Sigmoid colon (tissue), 7 donors: ENCODE data around the gene SNX11. TPM values are rescaled to one million over a fixed set of nuclear protein-coding genes. Genes with fewer than 3 reads are reported as not detected.
A peak's percentile ranks its signal among the peaks of the same experiment; 100 is the strongest.

Experiments
- DNase-seq: peaks from one replicate; pipeline ENCODE4 v3.0.0-alpha.2; 2019
- H3K27ac ChIP-seq, 4 donors: fragments of 200-600 bp; sonication (generic); one replicate each; pipeline ENCODE4 v1.5.1; 2016 to 2019; ENCODE audit warnings: mild to moderate bottlenecking in 1 of 4
- H3K27me3 ChIP-seq, 3 donors: fragments of 200-600 bp; sonication (generic); one replicate each; pipeline ENCODE4 v1.5.1; 2019; ENCODE audit warnings: mild to moderate bottlenecking in 1 of 3
- H3K36me3 ChIP-seq, 4 donors: fragments of 200-600 bp; sonication (generic); one replicate each; pipeline ENCODE4 v1.5.1; 2016 to 2019
- H3K4me1 ChIP-seq, 4 donors: fragments of 200-600 bp; sonication (generic); one replicate each; pipeline ENCODE4 v1.5.1; 2017 to 2019
- H3K4me3 ChIP-seq, 4 donors: fragments of 200-600 bp; sonication (generic); one replicate each; pipeline ENCODE4 v1.5.1; 2017 to 2019; ENCODE audit warnings: mild to moderate bottlenecking in 2 of 4, moderate library complexity in 1 of 4
- H3K9me3 ChIP-seq, 4 donors: fragments of 200-600 bp in 3 of 4; sonication (generic) in 3 of 4; one replicate each; pipeline versions ENCODE4 v1.5.1 to v1.6.1; 2013 to 2019
- EP300 ChIP-seq, 4 donors: sonication (generic); formaldehyde crosslinking; IDR thresholded peaks; one replicate each; pipeline ENCODE4 v1.6.1; 2017; ENCODE audit warnings: antibody characterized with exemption in 4 of 4
- POLR2A ChIP-seq, 2 donors: fragments of 450-650 bp; IDR thresholded peaks; one replicate each; pipeline ENCODE4 v1.6.1; 2016; ENCODE audit warnings: antibody characterized with exemption in 2 of 2, mild to moderate bottlenecking in 2 of 2, moderate library complexity in 2 of 2
- POLR2AphosphoS5 ChIP-seq, 4 donors: sonication (generic); formaldehyde crosslinking; IDR thresholded peaks; one replicate each; pipeline ENCODE4 v1.6.1; 2017; ENCODE audit warnings: antibody characterized with exemption in 4 of 4
- WGBS, 2 donors: extraction: QIAGEN DNeasy Blood & Tissue Kit; methylation state at CpG; one replicate each; pipeline ENCODE4 v1.1.7; 2013; 5-methylcytosine and 5-hydroxymethylcytosine counted together
- intact Hi-C: fragments of 100-400 bp; cut with DNase I; formaldehyde crosslinking; loops from one replicate; pipeline ENCODE4 v1.15.1; 2023
- polyA plus RNA-seq, 3 donors: library from polyadenylated mRNA; stranded (reverse); fragments of 200-250 nt; gene quantifications; one replicate each; pipeline ENCODE4 v1.2.3, GENCODE V29; 2013
- total RNA-seq, 4 donors: library from RNA; depleted of rRNA; stranded (reverse); fragments of >200 nt; gene quantifications; one replicate each; pipeline ENCODE4 v1.1.0, GENCODE V29; 2016
- TF ChIP-seq, protein P1 (sequence below), 4 experiments: fragments of 450-650 bp in 3 of 4; fragments of 200-600 bp in 1 of 4; IDR thresholded peaks; one replicate each; pipeline ENCODE4 v1.5.1; 2016 to 2019; ENCODE audit warnings: antibody characterized with exemption in 4 of 4, mild to moderate bottlenecking in 3 of 4, moderate library complexity in 2 of 4
- donor health status: healthy with polysubstance abuse.
- donor health status: Bipolar disorder and iron deficiency.
- donor health status: healthy.

SNX11 gene
- total and polyA plus RNA-seq, 7 donors: 10.0 to 27.8 (median 19.3) TPM

GRCh38 chr17:48110761-48111160, 3.2 kb downstream of the SNX11 start:
- Histone ChIP-seq H3K27me3 (no peaks in the 10 kb centered on the region), H3K4me3 (no peak overlapping the region), H3K9me3 (no peaks in the 10 kb centered on the region), H3K36me3 (peaks cover 0 to 30% (median 3%) of the 10 kb centered on the region in 4 donors), H3K27ac (no peak overlapping the region), H3K4me1 (peaks cover 0 to 29% (median 18%) of the 10 kb centered on the region in 4 donors)
- DNase-seq: no peak
- intact Hi-C loops: no loop called here
- 76 to 82% methylated on average over 9 of the region's 9 CpGs for WGBS, 2 donors
- TF ChIP-seq POLR2AphosphoS5 (IDR thresholded peaks at IDR 0.05) (no peak), EP300 (IDR thresholded peaks at IDR 0.05) (no peak), POLR2A (IDR thresholded peaks at IDR 0.05) (no peak)
- TF ChIP-seq, protein P1, sequence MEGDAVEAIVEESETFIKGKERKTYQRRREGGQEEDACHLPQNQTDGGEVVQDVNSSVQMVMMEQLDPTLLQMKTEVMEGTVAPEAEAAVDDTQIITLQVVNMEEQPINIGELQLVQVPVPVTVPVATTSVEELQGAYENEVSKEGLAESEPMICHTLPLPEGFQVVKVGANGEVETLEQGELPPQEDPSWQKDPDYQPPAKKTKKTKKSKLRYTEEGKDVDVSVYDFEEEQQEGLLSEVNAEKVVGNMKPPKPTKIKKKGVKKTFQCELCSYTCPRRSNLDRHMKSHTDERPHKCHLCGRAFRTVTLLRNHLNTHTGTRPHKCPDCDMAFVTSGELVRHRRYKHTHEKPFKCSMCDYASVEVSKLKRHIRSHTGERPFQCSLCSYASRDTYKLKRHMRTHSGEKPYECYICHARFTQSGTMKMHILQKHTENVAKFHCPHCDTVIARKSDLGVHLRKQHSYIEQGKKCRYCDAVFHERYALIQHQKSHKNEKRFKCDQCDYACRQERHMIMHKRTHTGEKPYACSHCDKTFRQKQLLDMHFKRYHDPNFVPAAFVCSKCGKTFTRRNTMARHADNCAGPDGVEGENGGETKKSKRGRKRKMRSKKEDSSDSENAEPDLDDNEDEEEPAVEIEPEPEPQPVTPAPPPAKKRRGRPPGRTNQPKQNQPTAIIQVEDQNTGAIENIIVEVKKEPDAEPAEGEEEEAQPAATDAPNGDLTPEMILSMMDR (IDR thresholded peaks at IDR 0.05): no peak

DNA sequence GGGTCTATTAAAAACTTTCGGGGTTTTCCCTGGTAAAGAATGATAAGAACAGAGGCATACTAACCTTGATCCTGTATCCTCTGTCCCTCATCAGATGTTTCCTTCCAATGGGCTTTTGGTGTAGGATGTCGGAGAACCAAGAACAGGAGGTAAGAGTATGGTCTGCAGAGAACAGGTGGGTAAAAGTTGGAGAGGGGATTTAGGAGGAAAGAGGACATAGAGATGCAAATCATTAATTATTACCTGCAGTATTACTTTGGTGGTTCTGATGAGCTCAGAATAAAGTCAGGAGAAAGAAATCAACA, 4.3 kb downstream of the SNX11 start:
- H3K36me3 ChIP-seq: peaks cover 0 to 41% (median 6%) of the 10 kb centered on the region in 4 donors
- TF ChIP-seq EP300 (IDR thresholded peaks at IDR 0.05): no peak
- TF ChIP-seq, protein P1 (IDR thresholded peaks at IDR 0.05): no peak
- no peak for TF ChIP-seq POLR2AphosphoS5 (IDR thresholded peaks at IDR 0.05)
- TF ChIP-seq POLR2A (IDR thresholded peaks at IDR 0.05): no peak
- H3K4me3 ChIP-seq: no peak overlapping the region
- 71 to 94% methylated on average over 2 of the region's 2 CpGs for whole genome bisulfite sequencing, 2 donors
- intact Hi-C loops: no loop called here
- peaks cover 0 to 26% (median 16%) of the 10 kb centered on the region in 4 donors for H3K4me1 ChIP-seq
- H3K27ac ChIP-seq: no peak overlapping the region
- H3K27me3 ChIP-seq: no peaks in the 10 kb centered on the region
- no peak for DNase-seq
- no peaks in the 10 kb centered on the region for H3K9me3 ChIP-seq

- Histone ChIP-seq H3K4me3 (no peak overlapping the region), H3K27ac (no peak overlapping the region), H3K9me3 (no peaks in the 10 kb centered on the region), H3K4me1 (peaks cover 0 to 22% (median 13%) of the 10 kb centered on the region in 4 donors), H3K36me3 (peaks cover 0 to 55% (median 13%) of the 10 kb centered on the region in 4 donors), H3K27me3 (no peaks in the 10 kb centered on the region)
- WGBS, 2 donors: 53 to 87% methylated on average over 5 of the region's 5 CpGs
- DNase-seq: no peak
- peak in 1 of 4 donors; percentile 15 for TF ChIP-seq POLR2AphosphoS5 (IDR thresholded peaks at IDR 0.05)
- no peak for TF ChIP-seq EP300 (IDR thresholded peaks at IDR 0.05)
- intact Hi-C loops: no loop called here
Measured at GRCh38 chr17:48113201-48113676, 5.7 kb downstream of the SNX11 start.

DNA sequence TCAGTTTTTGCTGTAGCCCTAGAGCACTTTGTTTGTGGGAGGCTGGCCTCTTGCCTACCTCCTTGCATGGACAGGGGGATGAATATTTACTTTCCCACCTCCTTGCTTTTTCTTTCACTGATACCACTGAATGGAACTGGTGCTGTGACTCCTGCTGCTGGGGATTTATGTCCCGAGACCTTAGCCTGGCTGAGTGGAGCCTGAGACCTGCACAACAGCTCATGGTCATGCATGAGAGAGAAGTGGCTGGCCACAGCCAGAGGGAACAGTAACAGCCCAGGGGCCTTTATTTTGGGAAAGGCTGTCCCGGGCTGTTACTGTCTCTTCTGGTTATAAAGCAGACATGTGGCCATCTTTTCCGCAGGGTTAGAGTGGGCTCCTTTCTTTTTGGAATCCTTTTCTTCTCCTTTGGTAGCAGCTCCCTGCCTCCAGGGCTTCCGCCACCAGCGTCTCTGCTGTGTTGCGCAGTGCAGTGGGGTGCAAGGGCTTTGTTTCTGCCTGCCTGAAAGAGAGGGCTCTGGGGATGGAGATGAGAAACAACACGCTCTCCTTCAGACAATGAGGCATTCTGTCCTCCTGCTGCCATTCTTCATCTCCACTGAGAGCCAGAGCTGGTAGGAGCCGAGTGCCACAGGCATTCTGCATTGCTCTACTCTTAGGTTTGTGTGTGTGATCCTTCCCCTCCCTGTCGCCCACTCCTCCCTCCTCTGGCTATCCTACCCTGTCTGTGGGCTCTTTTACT, 14.5 kb downstream of the SNX11 start:
- Histone ChIP-seq H3K27ac (no peak overlapping the region), H3K4me3 (no peak overlapping the region), H3K4me1 (no peaks in the 10 kb centered on the region), H3K9me3 (no peaks in the 10 kb centered on the region), H3K36me3 (peaks cover 22 to 89% (median 42%) of the 10 kb centered on the region in 4 donors), H3K27me3 (no peaks in the 10 kb centered on the region)
- 82 to 94% methylated on average over 9 of the region's 9 CpGs for WGBS, 2 donors
- TF ChIP-seq EP300 (IDR thresholded peaks at IDR 0.05) (no peak), POLR2AphosphoS5 (IDR thresholded peaks at IDR 0.05) (no peak), POLR2A (IDR thresholded peaks at IDR 0.05) (no peak)
- TF ChIP-seq, protein P1 (IDR thresholded peaks at IDR 0.05): no peak
- no peak for DNase-seq
- intact Hi-C loops: loop anchor here (5.0 kb wide), 1 partner anchor 35 kb away; no protein-coding TSS in a partner anchor

- no peaks in the 10 kb centered on the region for H3K4me1 ChIP-seq
- 90 to 92% methylated on average over 3 of the region's 3 CpGs for WGBS, 2 donors
- intact Hi-C loops: loop anchor here (5.0 kb wide), 1 partner anchor 35 kb away; no protein-coding TSS in a partner anchor
- no peak for DNase-seq
- TF ChIP-seq, protein P1 (IDR thresholded peaks at IDR 0.05): no peak
- TF ChIP-seq EP300 (IDR thresholded peaks at IDR 0.05) (no peak), POLR2AphosphoS5 (IDR thresholded peaks at IDR 0.05) (no peak), POLR2A (IDR thresholded peaks at IDR 0.05) (no peak)
- peaks cover 22 to 85% (median 39%) of the 10 kb centered on the region in 4 donors for H3K36me3 ChIP-seq
- H3K4me3 ChIP-seq: no peak overlapping the region
- H3K9me3 ChIP-seq: no peaks in the 10 kb centered on the region
- H3K27me3 ChIP-seq: no peaks in the 10 kb centered on the region
- H3K27ac ChIP-seq: no peak overlapping the region
Measured at GRCh38 chr17:48122665-48123045, 15.1 kb downstream of the SNX11 start.
